Mesothelial cell of epicardium (in vitro differentiated cells): ENCODE measurements around the gene COX7C. TPM values are rescaled to one million over a fixed set of nuclear protein-coding genes. Genes with fewer than 3 reads are reported as not detected.
"Not testable (repeated sequence)": the region's sequence is repeated elsewhere in the genome, so short reads cannot be mapped to it uniquely, and the experiment has no call there.

ENCODE experiments used
- DNase-seq, 2 experiments: peaks; one replicate each; pipeline ENCODE4 v3.0.0; 2021; ENCODE audit warnings: low spot score in 2 of 2; ENCODE audit not compliant: unreplicated experiment in 2 of 2
- H3K27ac Mint-ChIP-seq: 2 replicates; pipeline ENCODE4 v1.8.0; 2021; ENCODE audit warnings: mixed read lengths
- H3K27me3 Mint-ChIP-seq: 2 replicates; pipeline ENCODE4 v1.8.0; 2021; ENCODE audit warnings: low read depth, mixed read lengths
- H3K36me3 Mint-ChIP-seq: 2 replicates; pipeline ENCODE4 v1.8.0; 2021; ENCODE audit warnings: mixed read lengths
- H3K4me1 Mint-ChIP-seq: 2 replicates; pipeline ENCODE4 v1.8.0; 2021; ENCODE audit warnings: mixed read lengths
- H3K4me3 Mint-ChIP-seq: 2 replicates; pipeline ENCODE4 v1.8.0; 2021; ENCODE audit warnings: mild to moderate bottlenecking, moderate library complexity, mixed read lengths
- H3K9me3 Mint-ChIP-seq: 2 replicates; pipeline ENCODE4 v1.8.0; 2021; ENCODE audit warnings: mixed read lengths
- total RNA-seq: library from RNA; stranded (reverse); gene quantifications from 3 replicates; pipeline ENCODE4 v1.2.1, GENCODE V29; 2021
- TF ChIP-seq, protein P1 (sequence below): fragments of 200-600 bp; sonication (generic); IDR thresholded peaks from one replicate; pipeline ENCODE4 v1.5.0; 2021; ENCODE audit warnings: antibody characterized with exemption; ENCODE audit not compliant: unreplicated experiment

COX7C gene
- total RNA-seq, 1 donor from 2014 or later: 480 TPM

DNA sequence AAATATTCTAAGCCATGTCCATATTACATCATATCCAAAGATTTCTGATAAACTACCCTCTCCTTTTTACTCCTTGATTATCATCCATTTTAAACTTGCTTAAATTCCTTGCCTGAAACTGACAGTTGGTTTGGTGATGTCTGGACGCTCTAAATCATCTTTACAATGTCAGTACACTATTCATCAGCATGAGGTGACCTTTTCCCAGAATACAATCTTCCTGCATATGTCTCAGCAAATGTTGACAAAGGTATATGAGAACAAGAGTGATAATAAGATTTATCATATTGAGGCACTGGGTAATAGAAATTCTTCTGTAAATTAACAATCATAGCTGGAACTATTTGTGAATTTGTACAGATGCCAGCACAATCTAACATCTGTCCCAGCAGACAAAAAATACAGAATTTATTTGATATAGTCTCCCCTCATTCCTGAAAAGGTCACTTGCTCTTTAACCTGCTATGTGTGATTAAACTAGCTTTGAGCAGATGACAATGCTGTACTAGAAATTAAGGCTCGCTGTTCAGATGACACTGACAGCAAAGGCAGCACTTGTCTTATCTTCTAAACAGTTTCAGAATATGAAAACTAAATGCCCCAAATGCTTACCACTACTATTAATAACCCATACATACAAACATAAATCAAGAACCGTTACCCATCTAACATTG, 32.2 kb downstream of the COX7C start:
- TF ChIP-seq, protein P1, sequence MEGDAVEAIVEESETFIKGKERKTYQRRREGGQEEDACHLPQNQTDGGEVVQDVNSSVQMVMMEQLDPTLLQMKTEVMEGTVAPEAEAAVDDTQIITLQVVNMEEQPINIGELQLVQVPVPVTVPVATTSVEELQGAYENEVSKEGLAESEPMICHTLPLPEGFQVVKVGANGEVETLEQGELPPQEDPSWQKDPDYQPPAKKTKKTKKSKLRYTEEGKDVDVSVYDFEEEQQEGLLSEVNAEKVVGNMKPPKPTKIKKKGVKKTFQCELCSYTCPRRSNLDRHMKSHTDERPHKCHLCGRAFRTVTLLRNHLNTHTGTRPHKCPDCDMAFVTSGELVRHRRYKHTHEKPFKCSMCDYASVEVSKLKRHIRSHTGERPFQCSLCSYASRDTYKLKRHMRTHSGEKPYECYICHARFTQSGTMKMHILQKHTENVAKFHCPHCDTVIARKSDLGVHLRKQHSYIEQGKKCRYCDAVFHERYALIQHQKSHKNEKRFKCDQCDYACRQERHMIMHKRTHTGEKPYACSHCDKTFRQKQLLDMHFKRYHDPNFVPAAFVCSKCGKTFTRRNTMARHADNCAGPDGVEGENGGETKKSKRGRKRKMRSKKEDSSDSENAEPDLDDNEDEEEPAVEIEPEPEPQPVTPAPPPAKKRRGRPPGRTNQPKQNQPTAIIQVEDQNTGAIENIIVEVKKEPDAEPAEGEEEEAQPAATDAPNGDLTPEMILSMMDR: no peak
- Mint-ChIP-seq H3K27me3 (no peaks in the 10 kb centered on the region), H3K9me3 (no peaks in the 10 kb centered on the region), H3K36me3 (no peaks in the 10 kb centered on the region), H3K4me3 (no peak overlapping the region), H3K4me1 (peaks cover 5% of the 10 kb centered on the region), H3K27ac (no peak overlapping the region)
- no peak for DNase-seq

DNA sequence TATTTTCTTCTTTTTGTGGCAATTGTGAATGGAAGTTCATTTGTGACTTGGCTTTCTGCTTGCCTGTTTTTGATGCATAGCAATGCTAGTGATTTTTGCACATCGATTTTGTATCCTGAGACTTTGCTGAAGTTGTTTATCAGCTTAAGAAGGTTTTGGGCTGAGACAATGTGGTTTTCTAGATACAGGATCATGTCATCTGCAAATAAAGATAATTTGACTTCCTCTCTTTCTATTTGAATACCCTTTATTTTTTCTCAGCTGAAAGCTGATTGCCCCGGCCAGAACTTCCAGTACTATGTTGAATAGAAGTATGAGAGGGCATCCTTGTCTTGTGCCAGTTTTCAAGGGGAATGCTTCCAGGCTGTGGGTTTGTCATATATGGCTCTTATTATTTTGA, 43.0 kb downstream of the COX7C start:
- not testable (repeated sequence) for H3K27ac Mint-ChIP-seq, DNase-seq
- H3K9me3 Mint-ChIP-seq: peaks cover 34% of the 10 kb centered on the region

DNA sequence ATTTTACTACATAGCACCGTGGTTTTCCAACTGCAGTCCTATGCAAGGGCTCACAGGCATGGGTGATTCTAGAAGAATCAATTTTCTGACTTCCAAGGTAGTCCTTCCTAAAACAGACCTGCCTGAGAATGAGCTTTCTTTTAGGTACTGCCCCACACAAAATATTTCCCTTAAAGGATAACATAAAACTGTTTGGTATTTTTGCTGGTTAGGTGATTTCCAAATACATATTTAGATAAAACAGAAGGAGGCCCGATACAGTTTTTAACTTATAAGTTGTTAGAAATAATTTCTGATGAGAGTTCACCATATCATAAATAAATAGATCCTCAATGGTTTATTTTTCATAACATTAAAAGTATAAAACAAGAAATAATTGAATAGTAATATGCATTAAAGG, 46.4 kb downstream of the COX7C start:
- H3K27me3 Mint-ChIP-seq: no peaks in the 10 kb centered on the region
- H3K9me3 Mint-ChIP-seq: peaks cover 32% of the 10 kb centered on the region
- no peak overlapping the region for H3K27ac Mint-ChIP-seq
- DNase-seq: no peak
- H3K4me3 Mint-ChIP-seq: no peak overlapping the region
- peaks cover 5% of the 10 kb centered on the region for H3K36me3 Mint-ChIP-seq
- TF ChIP-seq, protein P1: no peak
- H3K4me1 Mint-ChIP-seq: no peaks in the 10 kb centered on the region

More for the DNA sequence above, 43.0 kb downstream of the COX7C start:
- H3K4me3 Mint-ChIP-seq, H3K4me1 Mint-ChIP-seq, H3K27me3 Mint-ChIP-seq, H3K36me3 Mint-ChIP-seq: not testable (repeated sequence)

DNA sequence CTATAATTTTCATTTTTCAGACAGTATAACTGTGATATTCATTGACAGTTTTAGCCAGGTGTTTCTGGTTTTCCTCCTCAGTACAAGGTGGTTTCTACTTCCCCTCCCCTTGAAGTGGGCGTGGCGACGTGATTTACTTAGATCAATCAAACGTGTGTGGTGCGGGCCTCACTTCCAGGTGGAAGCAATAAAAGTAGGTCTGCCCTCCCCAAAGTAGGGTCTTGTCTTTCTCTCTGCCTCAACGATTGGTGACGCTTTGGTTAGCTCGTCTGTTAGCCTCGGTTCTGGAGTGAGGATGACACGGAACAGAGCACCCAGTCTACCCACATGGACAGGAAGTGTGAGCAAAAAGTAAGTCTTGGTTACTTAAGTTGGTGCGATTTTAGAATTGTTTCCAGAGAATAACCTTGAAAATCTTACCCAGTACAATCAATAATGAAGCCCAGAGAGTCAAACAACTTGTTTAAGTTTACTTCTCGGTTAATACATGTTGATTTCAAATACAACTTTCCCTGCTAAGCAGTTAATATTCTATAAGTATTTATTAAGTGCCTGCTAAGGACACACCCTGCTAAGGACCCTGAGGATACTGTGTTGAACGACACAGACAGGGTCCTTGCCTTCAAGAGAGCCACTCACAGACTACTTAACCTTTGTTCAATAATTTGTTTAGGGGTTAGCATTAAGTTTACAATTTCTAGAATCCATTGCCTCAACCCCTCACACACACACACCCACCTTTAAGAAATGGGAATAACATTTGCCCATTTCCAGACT, 48.4 kb downstream of the COX7C start:
- no peak overlapping the region for H3K27ac Mint-ChIP-seq
- no peak for DNase-seq
- H3K9me3 Mint-ChIP-seq: peaks cover 12% of the 10 kb centered on the region
- H3K4me1 Mint-ChIP-seq: no peaks in the 10 kb centered on the region
- no peak overlapping the region for H3K4me3 Mint-ChIP-seq
- TF ChIP-seq, protein P1: no peak
- no peaks in the 10 kb centered on the region for H3K27me3 Mint-ChIP-seq
- no peaks in the 10 kb centered on the region for H3K36me3 Mint-ChIP-seq

DNA sequence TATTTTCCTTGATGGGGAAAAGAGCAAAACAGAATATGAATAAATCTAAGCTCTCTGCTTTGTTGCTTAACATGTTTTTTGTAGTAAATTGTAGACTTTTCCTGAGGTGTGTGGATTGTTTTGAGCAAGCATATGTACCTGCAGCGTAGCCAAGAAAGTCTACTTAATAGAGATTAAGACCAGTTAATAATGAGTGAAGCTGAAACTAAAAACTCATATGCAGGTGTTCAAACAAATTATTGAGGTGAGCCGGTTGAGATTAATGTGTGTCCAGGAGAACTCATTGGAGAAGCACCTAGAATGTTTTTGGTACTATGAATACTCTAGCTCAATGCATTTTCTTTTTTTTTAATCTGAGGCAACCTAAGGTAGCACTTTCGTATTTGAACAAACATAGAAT, 49.2 kb downstream of the COX7C start:
- TF ChIP-seq, protein P1: no peak
- DNase-seq: no peak
- Mint-ChIP-seq H3K4me3 (no peak overlapping the region), H3K27me3 (no peaks in the 10 kb centered on the region), H3K36me3 (no peaks in the 10 kb centered on the region), H3K4me1 (no peaks in the 10 kb centered on the region), H3K9me3 (peaks cover 4% of the 10 kb centered on the region), H3K27ac (no peak overlapping the region)
